ENCODE data around the gene TBC1D10A. TPM values are rescaled to one million over a fixed set of nuclear protein-coding genes. Genes with fewer than 3 reads are reported as not detected.

Gene TBC1D10A
- total RNA-seq, 1 donor from 2014 or later: 5.0 TPM

DNA sequence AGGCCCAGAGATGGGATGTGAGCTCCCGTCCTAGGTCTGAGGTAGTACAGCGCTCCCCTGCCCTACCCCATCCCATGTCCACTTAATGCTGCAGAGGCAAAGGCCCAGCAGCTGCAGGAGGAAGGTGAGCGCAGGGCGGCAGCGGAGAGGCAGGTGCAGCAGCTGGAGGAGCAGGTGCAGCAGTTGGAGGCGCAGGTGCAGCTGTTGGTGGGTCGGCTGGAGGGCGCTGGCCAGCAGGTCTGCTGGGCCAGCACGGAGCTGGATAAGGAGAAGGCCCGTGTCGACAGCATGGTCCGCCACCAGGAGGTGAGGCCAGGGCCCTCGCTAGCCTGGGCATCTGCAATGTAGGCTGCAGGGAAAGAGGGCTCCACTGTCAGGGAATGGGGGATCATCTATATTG is 45.2 kb upstream of the TBC1D10A start:
- H3K4me3 Mint-ChIP-seq (ENCODE audit: unreplicated experiment): no peak overlapping the region
- peaks cover 17% of the 10 kb centered on the region for H3K27me3 Mint-ChIP-seq (ENCODE audit: unreplicated experiment)
- H3K36me3 Mint-ChIP-seq (ENCODE audit: unreplicated experiment): no peaks in the 10 kb centered on the region
- H3K9me3 Mint-ChIP-seq (ENCODE audit: unreplicated experiment): peaks cover 3% of the 10 kb centered on the region
- TF ChIP-seq, protein P1, sequence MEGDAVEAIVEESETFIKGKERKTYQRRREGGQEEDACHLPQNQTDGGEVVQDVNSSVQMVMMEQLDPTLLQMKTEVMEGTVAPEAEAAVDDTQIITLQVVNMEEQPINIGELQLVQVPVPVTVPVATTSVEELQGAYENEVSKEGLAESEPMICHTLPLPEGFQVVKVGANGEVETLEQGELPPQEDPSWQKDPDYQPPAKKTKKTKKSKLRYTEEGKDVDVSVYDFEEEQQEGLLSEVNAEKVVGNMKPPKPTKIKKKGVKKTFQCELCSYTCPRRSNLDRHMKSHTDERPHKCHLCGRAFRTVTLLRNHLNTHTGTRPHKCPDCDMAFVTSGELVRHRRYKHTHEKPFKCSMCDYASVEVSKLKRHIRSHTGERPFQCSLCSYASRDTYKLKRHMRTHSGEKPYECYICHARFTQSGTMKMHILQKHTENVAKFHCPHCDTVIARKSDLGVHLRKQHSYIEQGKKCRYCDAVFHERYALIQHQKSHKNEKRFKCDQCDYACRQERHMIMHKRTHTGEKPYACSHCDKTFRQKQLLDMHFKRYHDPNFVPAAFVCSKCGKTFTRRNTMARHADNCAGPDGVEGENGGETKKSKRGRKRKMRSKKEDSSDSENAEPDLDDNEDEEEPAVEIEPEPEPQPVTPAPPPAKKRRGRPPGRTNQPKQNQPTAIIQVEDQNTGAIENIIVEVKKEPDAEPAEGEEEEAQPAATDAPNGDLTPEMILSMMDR (IDR thresholded peaks at IDR 0.05; ENCODE audit: partially characterized antibody, unreplicated experiment): no peak
- peaks cover 27% of the 10 kb centered on the region for H3K4me1 Mint-ChIP-seq (ENCODE audit: low read depth, unreplicated experiment)
- no peak for DNase-seq
- no peak overlapping the region for H3K27ac Mint-ChIP-seq (ENCODE audit: unreplicated experiment)

DNA sequence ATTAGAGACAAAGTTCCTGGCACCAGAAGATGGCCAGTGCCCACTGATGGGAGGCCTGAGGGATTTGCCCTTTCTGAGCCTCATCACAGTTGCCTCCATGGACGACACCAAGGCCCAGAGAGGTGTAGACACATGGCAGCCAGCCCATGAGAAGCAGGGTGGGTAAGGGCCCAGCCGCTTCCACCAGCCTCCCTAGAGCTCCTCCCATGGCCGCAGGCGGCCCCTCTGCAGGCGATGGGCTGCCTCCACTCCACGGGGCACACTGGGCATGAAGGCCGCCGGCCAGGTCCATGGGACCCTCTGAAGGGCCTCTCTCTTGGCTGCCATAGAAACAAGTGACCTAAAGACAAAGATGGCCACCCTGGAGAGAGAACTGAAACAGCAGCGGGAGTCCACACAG is 44.6 kb upstream of the TBC1D10A start:
- TF ChIP-seq, protein P1 (IDR thresholded peaks at IDR 0.05; ENCODE audit: partially characterized antibody, unreplicated experiment): no peak
- no peak for DNase-seq
- peaks cover 4% of the 10 kb centered on the region for H3K36me3 Mint-ChIP-seq (ENCODE audit: unreplicated experiment)
- peaks cover 27% of the 10 kb centered on the region for H3K4me1 Mint-ChIP-seq (ENCODE audit: low read depth, unreplicated experiment)
- peaks cover 17% of the 10 kb centered on the region for H3K27me3 Mint-ChIP-seq (ENCODE audit: unreplicated experiment)
- H3K4me3 Mint-ChIP-seq (ENCODE audit: unreplicated experiment): no peak overlapping the region
- H3K9me3 Mint-ChIP-seq (ENCODE audit: unreplicated experiment): peaks cover 3% of the 10 kb centered on the region
- H3K27ac Mint-ChIP-seq (ENCODE audit: unreplicated experiment): no peak overlapping the region

DNA sequence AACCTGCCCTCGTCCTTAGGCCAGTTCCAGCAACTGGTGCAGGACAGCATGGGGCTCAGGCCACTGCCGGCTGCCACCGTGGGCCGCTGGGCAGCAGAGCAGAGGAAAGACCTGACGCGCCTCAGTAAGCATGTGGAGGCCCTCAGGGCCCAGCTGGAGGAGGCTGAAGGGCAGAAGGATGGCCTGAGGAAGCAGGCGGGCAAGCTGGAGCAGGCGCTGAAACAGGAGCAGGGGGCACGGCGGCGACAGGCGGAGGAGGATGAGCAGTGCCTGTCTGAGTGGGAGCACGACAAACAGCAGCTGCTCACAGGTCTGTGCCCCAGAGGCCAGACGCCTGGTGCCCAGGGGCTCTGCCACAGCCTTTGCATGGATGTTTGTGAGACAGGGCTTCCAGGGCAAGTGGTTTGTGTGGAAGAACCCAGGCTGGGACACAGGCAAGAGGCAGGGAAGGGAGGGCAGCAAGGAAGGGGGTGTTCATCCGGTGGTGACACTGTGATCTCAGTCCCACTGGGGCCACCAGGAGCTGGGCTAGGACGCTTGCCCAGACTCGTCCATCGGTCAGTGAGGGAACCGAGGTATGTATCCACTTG is 44.0 kb upstream of the TBC1D10A start:
- Mint-ChIP-seq H3K27me3 (ENCODE audit: unreplicated experiment) (peaks cover 17% of the 10 kb centered on the region), H3K36me3 (ENCODE audit: unreplicated experiment) (peaks cover 4% of the 10 kb centered on the region), H3K4me1 (ENCODE audit: low read depth, unreplicated experiment) (peaks cover 27% of the 10 kb centered on the region), H3K27ac (ENCODE audit: unreplicated experiment) (peak overlapping the region; percentile 38), H3K4me3 (ENCODE audit: unreplicated experiment) (no peak overlapping the region), H3K9me3 (ENCODE audit: unreplicated experiment) (peaks cover 3% of the 10 kb centered on the region)
- TF ChIP-seq, protein P1 (IDR thresholded peaks at IDR 0.05; ENCODE audit: partially characterized antibody, unreplicated experiment): no peak
- DNase-seq: peak; percentile 38

DNA sequence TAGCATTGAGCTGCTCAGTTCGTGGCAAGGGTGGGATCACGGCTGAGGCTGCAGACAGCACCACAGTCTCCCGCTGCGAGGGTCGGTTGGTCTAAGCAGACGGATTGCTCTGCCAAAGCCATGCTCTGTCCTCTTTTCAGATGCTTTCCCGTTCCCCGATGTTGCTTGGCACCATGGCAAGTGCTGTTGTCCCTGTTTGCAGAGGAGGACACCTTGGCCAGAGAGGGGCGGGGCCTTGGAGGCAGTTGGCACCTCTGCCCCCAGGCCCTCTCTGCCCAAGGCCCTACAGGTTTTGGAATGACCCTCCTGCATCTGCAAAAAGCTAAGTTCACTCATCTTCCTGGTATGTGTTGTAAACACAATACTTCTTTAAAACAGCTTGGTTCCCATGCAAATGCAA is 41.7 kb upstream of the TBC1D10A start:
- peaks cover 17% of the 10 kb centered on the region for H3K27me3 Mint-ChIP-seq (ENCODE audit: unreplicated experiment)
- peaks cover 4% of the 10 kb centered on the region for H3K36me3 Mint-ChIP-seq (ENCODE audit: unreplicated experiment)
- no peak overlapping the region for H3K4me3 Mint-ChIP-seq (ENCODE audit: unreplicated experiment)
- no peak overlapping the region for H3K27ac Mint-ChIP-seq (ENCODE audit: unreplicated experiment)
- peaks cover 3% of the 10 kb centered on the region for H3K9me3 Mint-ChIP-seq (ENCODE audit: unreplicated experiment)
- no peak for DNase-seq
- TF ChIP-seq, protein P1 (IDR thresholded peaks at IDR 0.05; ENCODE audit: partially characterized antibody, unreplicated experiment): no peak
- H3K4me1 Mint-ChIP-seq (ENCODE audit: low read depth, unreplicated experiment): peaks cover 23% of the 10 kb centered on the region

DNA sequence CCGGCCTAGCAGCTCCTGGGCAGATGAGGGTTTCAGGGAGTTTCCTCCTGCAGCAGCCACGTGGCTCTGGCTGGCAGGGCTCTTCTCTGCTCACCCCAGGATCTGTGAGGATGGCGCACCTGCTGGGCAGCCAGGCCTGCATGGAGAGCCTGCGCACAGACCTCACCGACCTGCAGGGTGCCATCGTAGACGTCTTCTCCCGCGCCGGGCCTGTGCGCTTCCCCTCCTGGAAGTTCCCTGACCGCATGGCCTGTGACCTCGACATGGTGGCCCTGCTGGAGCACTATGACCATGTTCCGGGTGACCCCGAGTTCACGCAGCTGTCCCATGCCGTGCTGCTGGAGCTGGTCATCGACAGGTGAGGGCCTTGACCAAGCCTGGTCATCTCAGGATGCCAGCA is 39.1 kb upstream of the TBC1D10A start:
- no peak for DNase-seq
- TF ChIP-seq, protein P1 (IDR thresholded peaks at IDR 0.05; ENCODE audit: partially characterized antibody, unreplicated experiment): no peak
- Mint-ChIP-seq H3K27me3 (ENCODE audit: unreplicated experiment) (peaks cover 8% of the 10 kb centered on the region), H3K9me3 (ENCODE audit: unreplicated experiment) (no peaks in the 10 kb centered on the region), H3K36me3 (ENCODE audit: unreplicated experiment) (peaks cover 4% of the 10 kb centered on the region), H3K4me1 (ENCODE audit: low read depth, unreplicated experiment) (peaks cover 22% of the 10 kb centered on the region), H3K4me3 (ENCODE audit: unreplicated experiment) (no peak overlapping the region), H3K27ac (ENCODE audit: unreplicated experiment) (no peak overlapping the region)
